ENCODE data around the gene MPP4. TPM values are rescaled to one million over a fixed set of nuclear protein-coding genes. Genes with fewer than 3 reads are reported as not detected.

Gene MPP4
- total and polyA plus RNA-seq, 10 of the 15 experiments (the other 5 are each of a cell fraction or from before 2014, with no cell fraction given) = 0.03 to 0.14 (median 0.05) TPM; not detected in 4

GRCh38 chr2:201664334-201664733 lies 34.1 kb downstream of the MPP4 start (continued):
- TF ChIP-seq IKZF1 (conservative IDR thresholded peaks at IDR 0.05) (no peak), EZH2 (IDR thresholded peaks at IDR 0.05; ENCODE audit: borderline replicate concordance, control insufficient read depth, low read depth, low read length) (no peak), TARDBP (IDR thresholded peaks at IDR 0.05; ENCODE audit: borderline replicate concordance) (no peak), ZNF687 (IDR thresholded peaks at IDR 0.05) (no peak), BRCA1 (IDR thresholded peaks at IDR 0.05; ENCODE audit: low read depth, low read length) (no peak), CREM (IDR thresholded peaks at IDR 0.05; ENCODE audit: low read depth) (no peak)

- ATAC-seq (no peak), DNase-seq (ENCODE audit: low read depth, low spot score) (no peak), FAIRE-seq (no peak)
- POLR2A ChIA-PET = no interaction called here
- no peak overlapping the region for H3K4me3 ChIP-seq
- H3K4me2 ChIP-seq (ENCODE audit: control insufficient read depth, insufficient read depth) = no peak overlapping the region
- no peak overlapping the region for H3K9ac ChIP-seq (ENCODE audit: control insufficient read depth, insufficient read depth, low read length)
- no peak overlapping the region for H2AFZ ChIP-seq (ENCODE audit: control insufficient read depth, low read depth, low read length)
- in situ Hi-C loops (cut with MboI) (loop anchor here (10.0 kb wide), 1 partner anchor 523 kb away; no protein-coding TSS in a partner anchor), intact Hi-C loops (cut with micrococcal nuclease; ENCODE audit: unreplicated experiment) (no loop called here)
- no peaks in the 10 kb centered on the region for H3K9me3 ChIP-seq (replicated peaks; ENCODE audit: control insufficient read depth, insufficient read depth, low read length)
- H4K20me1 ChIP-seq (ENCODE audit: control insufficient read depth, insufficient read depth) = peaks cover 3% of the 10 kb centered on the region; the same call in 1 of the 2 replicates
- CTCF ChIA-PET = interaction anchor here (0.7 kb wide), 1 partner anchor 10 kb away, joined by 3 read pairs; no protein-coding TSS in a partner anchor
- no peak overlapping the region for H3K27ac ChIP-seq (ENCODE audit: control insufficient read depth, insufficient read depth)
- TF ChIP-seq MTA2 (IDR thresholded peaks at IDR 0.05; ENCODE audit: low read depth) = no peak
- no TSS peak for BruUV-seq (replicated peaks)
- SMC1A ChIA-PET (ENCODE audit: uncharacterized antibody, unreplicated experiment) = interaction anchor here (0.6 kb wide), 1 partner anchor 136 kb away, joined by 3 read pairs; no protein-coding TSS in a partner anchor
- no peaks in the 10 kb centered on the region for H3K4me1 ChIP-seq (ENCODE audit: control insufficient read depth, insufficient read depth, low read length)
- H3K36me3 ChIP-seq (ENCODE audit: control insufficient read depth in 2 of 2, insufficient read depth in 2 of 2, low read length in 1 of 2) = no peaks in the 10 kb centered on the region
- H3K79me2 ChIP-seq (ENCODE audit: control insufficient read depth, insufficient read depth, low read length) = no peaks in the 10 kb centered on the region
- no peaks in the 10 kb centered on the region; a peak in 1 of 4 replicates for H3K27me3 ChIP-seq (replicated peaks in 1 of 2; ENCODE audit: control insufficient read depth in 2 of 2, insufficient read depth in 2 of 2, low read length in 1 of 2)
- RAD21 ChIA-PET (ENCODE audit: unreplicated experiment) = no interaction called here
- WGBS (ENCODE audit: insufficient coverage, insufficient replicate concordance, low lambda C conversion rate, missing lambda C conversion rate) = 66% methylated on average over 5 of the region's 5 CpGs
These were observed 37.1 kb downstream of the MPP4 start for GRCh38 chr2:201661366-201661765.
